HG02642 (cell line): ENCODE measurements around the gene KDM4B.

Experiments
- ATAC-seq: cut with Tn5 transposase; IDR thresholded peaks from one replicate; pipeline ENCODE4 v1.9.1; 2021; ENCODE audit warnings: mild to moderate bottlenecking; ENCODE audit not compliant: unreplicated experiment, poor library complexity

Gene KDM4B

GRCh38 chr19:5143471-5144411 lies 174.8 kb downstream of the KDM4B start:
- ATAC-seq, result no peak

- no peak for ATAC-seq
Observed at GRCh38 chr19:5144545-5145179, 175.7 kb downstream of the KDM4B start.

GRCh38 chr19:5145521-5146511 lies 176.9 kb downstream of the KDM4B start:
- no peak for ATAC-seq

GRCh38 chr19:5147074-5147977 lies 178.4 kb downstream of the KDM4B start:
- ATAC-seq, result no peak

GRCh38 chr19:5147978-5148793 lies 179.3 kb downstream of the KDM4B start:
- no peak for ATAC-seq

- ATAC-seq, result no peak
Observed at GRCh38 chr19:5148794-5149190, 179.9 kb downstream of the KDM4B start.

- ATAC-seq, result no peak
Observed at GRCh38 chr19:5149508-5149907, 180.6 kb downstream of the KDM4B start.

- ATAC-seq, result no peak
Observed at GRCh38 chr19:5149932-5150901, 181.3 kb downstream of the KDM4B start.

GRCh38 chr19:5150902-5151741 lies 182.2 kb downstream of the KDM4B start:
- ATAC-seq, result no peak

- no peak for ATAC-seq
Observed at GRCh38 chr19:5152013-5152763, 183.3 kb downstream of the KDM4B start.

- ATAC-seq, result no peak
Observed at GRCh38 chr19:5152767-5153532, 184.0 kb downstream of the KDM4B start.

- ATAC-seq, result no peak
Observed at GRCh38 chr19:5153601-5154128, 184.8 kb downstream of the KDM4B start.

- ATAC-seq, result no peak
Observed at GRCh38 chr19:5154129-5154798, 185.4 kb downstream of the KDM4B start.

GRCh38 chr19:5154799-5155426 lies 186.0 kb downstream of the KDM4B start:
- no peak for ATAC-seq
